Activated CD4-positive, alpha-beta memory T cell treated with anti-CD3 and anti-CD28 coated beads for 36 hours (primary cell): ENCODE results near the gene EFEMP2. TPM values are rescaled to one million over a fixed set of nuclear protein-coding genes. Genes with fewer than 3 reads are reported as not detected.
A peak's percentile ranks its signal among the peaks of the same experiment; 100 is the strongest.

Experiments
- CTCF ChIA-PET: fragments of 350-600 bp; sonication (Branson Sonifier 250); formaldehyde crosslinking; loops from one replicate; lab custom pipeline; 2021; ENCODE audit warnings: antibody characterized with exemption, inconsistent platforms; lab: Charles Lee
- POLR2A ChIA-PET: fragments of 350-600 bp; sonication (Branson Sonifier 250); formaldehyde crosslinking; loops from one replicate; lab custom pipeline; 2021; ENCODE audit warnings: antibody characterized with exemption; lab: Charles Lee
- DNase-seq: peaks from one replicate; pipeline ENCODE4 v3.0.0-alpha.2; 2020
- H3K27ac Mint-ChIP-seq: one replicate; pipeline ENCODE4 v1.8.0; 2021; ENCODE audit warnings: mixed read lengths
- H3K27me3 Mint-ChIP-seq: one replicate; pipeline ENCODE4 v1.8.0; 2021; ENCODE audit warnings: mixed read lengths
- H3K36me3 Mint-ChIP-seq: one replicate; pipeline ENCODE4 v1.8.0; 2021; ENCODE audit warnings: mixed read lengths
- H3K4me1 Mint-ChIP-seq: one replicate; pipeline ENCODE4 v1.8.0; 2021; ENCODE audit warnings: low read depth, mixed read lengths
- H3K4me3 Mint-ChIP-seq: one replicate; pipeline ENCODE4 v1.8.0; 2021; ENCODE audit warnings: mild to moderate bottlenecking, mixed read lengths
- H3K9me3 Mint-ChIP-seq: one replicate; pipeline ENCODE4 v1.8.0; 2021; ENCODE audit warnings: mixed read lengths
- intact Hi-C: fragments of 100-400 bp; cut with micrococcal nuclease; formaldehyde crosslinking; loops from one replicate; pipeline ENCODE4 v1.15.1; 2023
- total RNA-seq, 2 experiments: library from RNA; stranded (reverse); gene quantifications; one replicate each; pipeline ENCODE4 v1.2.3, GENCODE V29; 2021

EFEMP2 gene
- total RNA-seq, 2 experiments from 2014 or later: 11.5 to 12.5 TPM

DNA sequence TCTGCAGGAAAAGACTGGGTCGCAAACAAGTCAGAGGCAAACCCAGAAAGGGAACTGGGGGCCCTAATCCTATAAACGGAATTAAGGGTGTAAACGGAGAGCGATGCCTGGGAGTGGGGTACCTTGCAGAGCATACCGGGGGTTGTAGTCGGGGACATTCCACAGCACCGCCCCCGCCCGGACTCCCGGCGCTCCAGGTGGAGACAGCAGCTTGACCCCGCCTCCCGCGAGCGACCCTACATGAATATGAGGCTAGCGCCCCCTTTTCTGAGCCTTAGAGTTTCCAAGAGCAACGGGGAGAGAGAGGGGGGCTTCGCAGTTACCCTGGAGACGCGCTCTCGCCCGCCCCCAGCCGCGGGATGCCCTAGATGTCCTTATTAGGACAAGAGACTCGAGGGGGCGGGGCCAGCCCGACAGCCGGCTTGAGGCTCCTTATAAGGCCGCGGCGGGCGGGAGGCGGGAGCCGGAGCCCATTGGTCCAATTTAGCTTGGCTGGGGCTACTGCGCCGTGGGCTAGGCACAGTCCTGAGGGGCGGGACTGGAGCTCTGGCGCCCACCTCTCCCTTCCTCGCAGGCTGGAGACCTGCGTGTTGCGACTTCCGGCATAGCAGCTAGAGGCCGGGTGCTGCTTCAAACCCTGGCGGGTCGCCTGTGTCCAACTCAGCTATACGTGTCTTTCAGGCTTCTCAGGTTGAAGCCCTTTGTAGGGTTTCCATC, 13.3 kb downstream of the EFEMP2 start:
- intact Hi-C loops: loop anchor here (1.0 to 2.0 kb wide), 6 partner anchors 14 to 477 kb away; partner anchors contain the start of genes EFEMP2, KAT5, RAB1B and SLC25A45
- ChIA-PET POLR2A (interaction anchor here (0.7 to 5.0 kb wide), 20 partner anchors 9 to 348 kb away, joined by 3 to 95 read pairs (median 7); partner anchors contain the start of genes CCDC85B, FIBP, KAT5 and PCNX3), CTCF (interaction anchor here (0.6 to 10.5 kb wide), 34 partner anchors 8 to 524 kb away, joined by 3 to 277 read pairs (median 6); partner anchors contain the start of genes AP5B1, BANF1, CCDC85B and CTSW)
- peak; percentile 99 for DNase-seq
- H3K27ac Mint-ChIP-seq: peak overlapping the region; percentile 99
- peaks cover 43% of the 10 kb centered on the region for H3K4me1 Mint-ChIP-seq
- no peaks in the 10 kb centered on the region for H3K27me3 Mint-ChIP-seq
- H3K36me3 Mint-ChIP-seq: peaks cover 54% of the 10 kb centered on the region
- H3K4me3 Mint-ChIP-seq: peak overlapping the region; percentile 98
- H3K9me3 Mint-ChIP-seq: no peaks in the 10 kb centered on the region

DNA sequence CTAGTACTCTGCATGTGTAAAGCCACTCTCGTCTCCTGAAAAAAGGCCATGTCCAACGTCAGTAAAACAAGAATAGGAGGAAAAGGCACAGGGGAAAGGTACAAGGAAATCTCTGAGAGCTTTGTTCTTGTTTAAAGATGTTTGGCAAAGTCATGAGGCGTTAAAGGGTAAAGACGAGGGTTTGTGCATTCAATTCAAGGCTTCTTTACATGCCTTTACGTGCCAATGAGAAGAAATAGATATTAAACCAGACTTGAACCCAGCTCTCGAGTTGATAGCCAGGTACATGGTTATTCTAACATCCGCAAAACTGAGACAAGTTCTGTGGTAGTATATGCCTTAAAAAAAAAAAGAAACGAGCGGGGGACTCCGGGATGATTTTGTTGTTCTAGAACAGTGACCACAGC, 13.9 kb downstream of the EFEMP2 start:
- ChIA-PET CTCF (interaction anchor here (1.2 to 10.5 kb wide), 11 partner anchors 7 to 164 kb away, joined by 3 to 277 read pairs (median 22); partner anchors contain the start of genes AP5B1, BANF1, CCDC85B and CTSW), POLR2A (interaction anchor here (0.7 to 5.0 kb wide), 13 partner anchors 12 to 348 kb away, joined by 3 to 95 read pairs (median 7); partner anchors contain the start of genes CCDC85B, FIBP, KAT5 and PCNX3)
- Mint-ChIP-seq H3K9me3 (no peaks in the 10 kb centered on the region), H3K27ac (peak overlapping the region; percentile 99), H3K4me3 (peak overlapping the region; percentile 98), H3K27me3 (no peaks in the 10 kb centered on the region), H3K36me3 (peaks cover 56% of the 10 kb centered on the region), H3K4me1 (peaks cover 48% of the 10 kb centered on the region)
- intact Hi-C loops: loop anchor here (1.0 to 2.0 kb wide), 10 partner anchors 14 to 476 kb away; partner anchors contain the start of genes BANF1, C11orf68, DRAP1 and EFEMP2
- DNase-seq: no peak

DNA sequence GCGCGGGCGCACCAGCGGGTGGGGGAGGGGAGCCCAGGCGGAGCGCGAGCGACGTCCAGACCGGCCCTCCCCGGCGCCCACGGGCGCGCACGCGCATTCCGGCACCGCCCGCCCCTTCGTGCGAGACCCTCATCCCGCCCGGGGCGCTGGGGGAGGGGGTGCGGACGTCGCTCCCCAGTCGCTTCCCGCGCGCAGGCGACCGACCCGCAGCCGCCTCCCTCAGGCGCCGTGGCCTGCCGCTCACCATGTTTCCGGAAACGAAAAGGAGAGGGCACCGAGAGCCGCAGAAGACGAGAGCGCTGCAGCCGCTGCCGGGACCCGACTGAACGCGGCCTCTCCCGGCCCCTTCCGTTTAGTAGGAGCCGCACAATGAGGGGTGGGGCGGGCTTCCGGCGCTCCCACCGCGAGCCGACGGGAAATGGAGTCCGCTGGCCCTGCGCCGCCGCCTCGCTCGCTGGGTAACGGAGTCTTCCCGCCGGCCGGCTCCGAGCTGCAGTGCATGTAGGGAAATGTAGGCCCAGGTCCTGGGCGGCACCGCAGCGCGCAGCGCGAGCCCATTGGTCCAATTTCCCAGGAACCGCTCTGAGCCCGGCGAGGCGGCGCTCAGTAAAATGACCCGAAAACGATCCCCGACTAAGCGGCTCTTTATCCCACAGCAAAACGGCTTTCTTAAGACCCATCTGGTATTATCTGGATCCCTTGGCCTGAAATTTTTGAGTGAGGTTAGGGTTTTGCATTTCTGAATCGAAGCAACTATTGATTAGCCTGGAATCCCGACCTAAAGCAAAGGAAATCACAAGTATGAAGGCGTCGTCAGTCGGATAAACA, 14.5 kb downstream of the EFEMP2 start, which contains the start of gene CFL1:
Gene CFL1 (minus strand): TSS at position 328 of the 828 bp plus-strand sequence. CDS start 81 bp downstream, at position 247.
- intact Hi-C loops: loop anchor here (1.0 to 2.0 kb wide), 6 partner anchors 15 to 283 kb away; partner anchors contain the start of genes BANF1, C11orf68, DRAP1 and EFEMP2
- ChIA-PET POLR2A (interaction anchor here (0.7 to 5.0 kb wide), 11 partner anchors 12 to 347 kb away, joined by 3 to 95 read pairs (median 8); partner anchors contain the start of genes CCDC85B, FIBP, PCNX3 and ZNRD2), CTCF (interaction anchor here (1.2 to 10.5 kb wide), 8 partner anchors 13 to 164 kb away, joined by 3 to 277 read pairs (median 22); partner anchors contain the start of genes AP5B1, BANF1, CCDC85B and CTSW)
- H3K4me1 Mint-ChIP-seq: peaks cover 49% of the 10 kb centered on the region
- H3K27me3 Mint-ChIP-seq: no peaks in the 10 kb centered on the region
- DNase-seq: peak; percentile 99
- peaks cover 57% of the 10 kb centered on the region for H3K36me3 Mint-ChIP-seq
- H3K9me3 Mint-ChIP-seq: no peaks in the 10 kb centered on the region
- H3K4me3 Mint-ChIP-seq: peak within 1 kb of the TSS; percentile 98
- H3K27ac Mint-ChIP-seq: peak within 1 kb of the TSS; percentile 99

DNA sequence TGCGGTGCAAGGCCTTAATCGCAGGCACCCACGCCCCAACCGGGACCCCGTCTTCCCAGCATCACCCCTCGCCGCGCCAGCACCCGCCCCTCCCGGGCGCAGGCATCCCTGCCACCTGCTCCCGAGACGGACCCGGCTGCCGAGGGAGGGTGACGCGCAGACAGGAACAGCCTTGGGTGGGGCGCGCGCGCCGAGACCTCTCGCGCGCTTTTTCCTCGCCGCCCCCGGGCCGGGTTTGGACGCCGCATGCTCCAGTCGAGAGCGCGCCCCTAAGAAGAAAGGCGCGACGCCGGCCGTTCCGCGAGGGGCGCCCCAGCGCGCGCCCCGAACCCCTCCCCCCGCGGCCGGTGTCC, 15.1 kb downstream of the EFEMP2 start:
- H3K4me1 Mint-ChIP-seq: peaks cover 46% of the 10 kb centered on the region

DNA sequence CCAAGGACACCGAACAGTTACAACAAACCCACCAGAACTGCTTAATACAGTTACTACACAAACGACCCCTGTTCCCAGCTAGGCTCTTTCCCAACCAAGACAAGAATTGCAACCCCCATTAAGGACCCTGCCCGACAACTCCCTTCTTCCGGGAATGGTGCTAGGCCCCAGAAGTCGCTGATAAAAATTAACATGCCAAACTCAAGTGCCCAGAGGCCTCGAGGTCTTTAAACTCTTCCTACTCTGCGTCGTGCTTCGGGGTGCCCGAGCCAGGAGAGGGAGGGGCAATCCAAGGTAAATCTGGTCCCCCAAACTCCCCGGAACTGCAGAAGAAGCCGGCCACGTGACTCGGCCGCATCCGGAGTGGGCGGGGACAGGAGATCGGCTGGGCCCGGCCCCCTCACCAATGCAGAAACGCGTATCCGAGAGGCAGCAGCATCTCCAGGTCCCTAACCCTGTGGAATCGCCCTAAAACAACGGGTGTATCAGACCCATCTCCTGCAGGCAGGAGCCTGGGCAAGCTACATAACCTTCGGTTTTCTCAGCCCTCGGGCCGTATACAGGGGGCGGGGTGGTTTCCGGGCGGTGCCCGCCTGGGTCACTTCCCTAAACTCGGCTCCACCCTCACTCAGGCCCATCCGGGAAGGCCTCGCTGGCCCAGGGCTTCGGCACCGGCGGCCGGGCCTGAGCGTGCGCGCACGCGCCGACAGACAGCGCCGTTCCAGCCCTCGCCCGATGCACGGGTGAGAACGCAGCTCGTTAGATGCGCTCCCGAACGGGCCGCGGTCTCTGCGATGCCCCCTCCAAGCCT, 15.7 kb downstream of the EFEMP2 start:
- H3K4me3 Mint-ChIP-seq: peak overlapping the region; percentile 88
- peaks cover 4% of the 10 kb centered on the region for H3K9me3 Mint-ChIP-seq
- peaks cover 60% of the 10 kb centered on the region for H3K36me3 Mint-ChIP-seq
- ChIA-PET POLR2A (interaction anchor here (5.0 kb wide), 1 partner anchor 34 kb away, joined by 95 read pairs; the partner anchor contains the start of genes CCDC85B and FIBP), CTCF (interaction anchor here (4.4 to 10.5 kb wide), 2 partner anchors 31 to 77 kb away, joined by 33 to 277 read pairs; partner anchors contain the start of genes AP5B1, CCDC85B and FIBP)
- H3K27me3 Mint-ChIP-seq: no peaks in the 10 kb centered on the region
- DNase-seq: peak; percentile 89
- peak overlapping the region; percentile 82 for H3K27ac Mint-ChIP-seq
- intact Hi-C loops: no loop called here
- peaks cover 41% of the 10 kb centered on the region for H3K4me1 Mint-ChIP-seq

More for the DNA sequence above, 15.1 kb downstream of the EFEMP2 start:
- peak overlapping the region; percentile 82 for H3K27ac Mint-ChIP-seq
- H3K27me3 Mint-ChIP-seq: no peaks in the 10 kb centered on the region
- peaks cover 56% of the 10 kb centered on the region for H3K36me3 Mint-ChIP-seq
- no peaks in the 10 kb centered on the region for H3K9me3 Mint-ChIP-seq
- CTCF ChIA-PET: interaction anchor here (1.2 to 10.5 kb wide), 3 partner anchors 30 to 145 kb away, joined by 3 to 277 read pairs (median 33); partner anchors contain the start of genes AP5B1, BANF1, CCDC85B and EIF1AD
- DNase-seq: peak; percentile 70
- POLR2A ChIA-PET: interaction anchor here (2.0 to 5.0 kb wide), 5 partner anchors 13 to 243 kb away, joined by 7 to 95 read pairs (median 17); partner anchors contain the start of genes CCDC85B, FIBP and PCNX3
- peak overlapping the region; percentile 88 for H3K4me3 Mint-ChIP-seq
- intact Hi-C loops: no loop called here

DNA sequence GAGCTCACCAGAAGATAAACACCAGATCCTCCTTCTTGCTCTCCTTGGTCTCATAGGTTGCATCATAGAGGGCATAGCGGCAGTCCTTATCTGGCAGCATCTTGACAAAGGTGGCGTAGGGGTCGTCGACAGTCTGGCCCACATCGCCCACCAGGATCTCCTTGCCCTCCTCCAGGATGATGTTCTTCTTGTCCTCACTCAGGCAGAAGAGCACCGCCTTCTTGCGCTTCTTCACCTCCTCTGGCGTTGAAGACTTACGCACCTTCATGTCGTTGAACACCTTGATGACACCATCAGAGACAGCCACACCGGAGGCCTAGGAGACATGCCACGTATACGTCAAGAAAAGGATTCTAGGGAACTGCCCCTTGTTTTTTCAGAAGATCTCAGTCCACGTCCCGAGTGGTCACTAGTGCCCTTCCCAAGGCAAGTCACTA, 16.7 kb downstream of the EFEMP2 start:
- peaks cover 33% of the 10 kb centered on the region for H3K4me1 Mint-ChIP-seq
- peaks cover 62% of the 10 kb centered on the region for H3K36me3 Mint-ChIP-seq

DNA sequence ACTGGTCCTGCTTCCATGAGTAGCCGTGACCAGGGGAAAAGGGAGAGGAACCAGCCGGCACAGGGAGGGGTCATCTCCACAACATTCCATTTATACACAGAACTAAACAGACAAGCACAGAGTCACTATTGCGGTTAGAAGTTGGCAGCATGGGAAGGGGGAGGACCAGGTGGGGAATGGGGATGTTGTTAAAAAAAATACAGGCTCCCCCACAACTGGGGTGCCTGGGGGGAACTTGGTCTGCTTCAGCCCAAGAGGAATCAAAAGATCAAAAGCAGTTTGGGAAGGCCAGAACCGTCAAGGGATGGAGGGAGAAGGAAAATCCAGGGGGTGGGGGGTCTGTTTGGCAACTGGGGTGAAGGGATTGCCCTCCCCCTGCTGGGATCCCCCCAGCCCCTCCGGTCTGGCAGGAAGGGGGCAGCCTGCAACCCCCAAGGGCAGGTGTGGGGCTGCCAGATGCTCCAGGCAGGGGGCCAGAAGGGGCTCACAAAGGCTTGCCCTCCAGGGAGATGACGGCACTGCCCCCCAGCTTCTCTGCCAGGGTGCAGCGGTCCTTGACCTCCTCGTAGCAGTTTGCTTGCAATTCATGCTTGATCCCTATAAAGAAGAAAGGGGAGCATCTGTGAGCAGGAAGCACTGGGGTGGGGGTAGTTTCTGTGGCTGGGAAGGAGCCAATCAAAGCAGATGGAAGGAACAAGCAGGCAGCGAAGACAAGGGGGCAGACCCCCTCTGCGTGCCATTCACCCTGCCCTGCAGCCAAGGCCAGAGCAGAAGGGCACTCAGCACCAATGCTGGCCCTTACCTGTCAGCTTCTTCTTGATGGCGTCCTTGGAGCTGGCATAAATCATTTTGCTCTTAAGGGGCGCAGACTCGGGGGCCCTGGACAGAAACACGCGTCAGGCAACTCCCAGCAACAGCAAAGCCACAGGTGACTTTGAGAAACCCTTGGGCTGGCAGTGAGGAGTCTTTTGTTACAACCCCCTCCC, 17.5 kb downstream of the EFEMP2 start:
- Mint-ChIP-seq H3K4me1 (peaks cover 33% of the 10 kb centered on the region), H3K36me3 (peaks cover 57% of the 10 kb centered on the region), H3K4me3 (peak overlapping the region; percentile 88), H3K27me3 (no peaks in the 10 kb centered on the region), H3K9me3 (peaks cover 10% of the 10 kb centered on the region), H3K27ac (peak overlapping the region; percentile 58)
- CTCF ChIA-PET: interaction anchor here (10.5 kb wide), 1 partner anchor 32 kb away, joined by 277 read pairs; the partner anchor contains the start of genes CCDC85B and FIBP
- POLR2A ChIA-PET: no interaction called here
- peak; percentile 4 for DNase-seq
- intact Hi-C loops: no loop called here

More for the DNA sequence above, 16.7 kb downstream of the EFEMP2 start:
- CTCF ChIA-PET: interaction anchor here (10.5 kb wide), 1 partner anchor 32 kb away, joined by 277 read pairs; the partner anchor contains the start of genes CCDC85B and FIBP
- DNase-seq: no peak
- POLR2A ChIA-PET: no interaction called here
- peaks cover 10% of the 10 kb centered on the region for H3K9me3 Mint-ChIP-seq
- peak overlapping the region; percentile 88 for H3K4me3 Mint-ChIP-seq
- H3K27me3 Mint-ChIP-seq: no peaks in the 10 kb centered on the region
- intact Hi-C loops: no loop called here
- peak overlapping the region; percentile 82 for H3K27ac Mint-ChIP-seq

DNA sequence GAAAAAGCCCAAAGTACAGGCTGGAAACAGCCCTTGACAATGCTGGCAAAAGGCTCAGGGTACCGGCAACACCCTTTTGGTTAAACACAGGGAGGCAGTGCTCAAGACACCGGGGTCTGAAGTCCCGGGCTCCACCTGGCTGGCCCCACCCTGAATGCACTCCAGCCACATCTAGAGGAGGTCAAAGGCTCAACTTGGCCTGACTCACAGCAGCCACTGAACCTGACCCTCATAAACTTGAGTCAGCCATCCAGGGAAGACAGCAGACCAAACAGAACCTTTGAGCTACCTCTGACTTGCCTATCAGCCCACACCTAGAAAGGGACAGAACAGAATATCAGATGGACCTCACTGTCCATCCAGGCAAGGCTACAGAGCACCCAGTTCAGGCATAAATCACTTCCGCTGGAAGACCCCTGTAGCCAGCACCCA, 18.4 kb downstream of the EFEMP2 start:
- no peaks in the 10 kb centered on the region for H3K27me3 Mint-ChIP-seq
- peak overlapping the region; percentile 13 for H3K27ac Mint-ChIP-seq
- DNase-seq: peak; percentile 5
- H3K9me3 Mint-ChIP-seq: peaks cover 10% of the 10 kb centered on the region
- intact Hi-C loops: no loop called here
- POLR2A ChIA-PET: interaction anchor here (1.1 kb wide), 1 partner anchor 9 kb away, joined by 5 read pairs; no protein-coding TSS in a partner anchor
- peaks cover 57% of the 10 kb centered on the region for H3K36me3 Mint-ChIP-seq
- peaks cover 30% of the 10 kb centered on the region for H3K4me1 Mint-ChIP-seq
- CTCF ChIA-PET: interaction anchor here (0.9 to 3.6 kb wide), 2 partner anchors 35 to 143 kb away, joined by 3 to 33 read pairs; partner anchors contain the start of genes CCDC85B and FIBP
- H3K4me3 Mint-ChIP-seq: peak overlapping the region; percentile 59

DNA sequence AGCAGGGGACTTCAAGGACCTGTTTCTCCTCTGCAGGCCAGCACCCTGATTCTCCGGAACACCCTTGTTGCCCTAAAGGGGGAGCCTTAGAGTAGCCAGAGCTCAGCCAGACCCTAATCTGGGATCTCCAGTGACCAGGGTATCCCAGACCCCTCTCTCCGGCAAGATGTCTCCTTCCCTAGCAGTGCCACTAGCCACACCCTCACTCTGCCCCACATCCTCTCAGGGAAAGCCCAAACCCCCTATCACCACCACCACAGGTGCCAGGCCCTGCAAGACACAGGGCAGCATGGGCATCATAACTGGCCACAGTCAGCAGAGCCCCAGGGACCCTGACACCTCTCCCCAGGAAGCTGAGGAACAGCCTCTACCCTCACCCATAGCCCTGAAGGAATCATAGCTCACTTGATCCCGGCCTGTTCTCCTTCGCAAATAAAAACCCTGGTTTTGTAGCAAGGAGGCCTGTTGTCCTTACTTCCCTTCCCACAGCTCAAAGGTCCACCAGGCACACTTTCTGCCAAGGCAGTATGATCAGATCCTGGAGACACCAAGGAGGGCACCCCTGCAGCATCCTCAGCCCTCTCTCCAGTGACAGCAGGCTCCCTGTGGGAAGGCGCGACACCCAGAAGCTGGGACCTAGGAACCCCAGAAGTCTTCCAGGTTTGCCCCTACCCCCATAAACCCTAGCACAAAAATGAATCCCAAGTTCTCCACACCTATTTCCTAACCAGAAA, 19.2 kb downstream of the EFEMP2 start:
- Mint-ChIP-seq H3K27ac (peak overlapping the region; percentile 5), H3K4me3 (no peak overlapping the region), H3K4me1 (peaks cover 30% of the 10 kb centered on the region), H3K36me3 (peaks cover 57% of the 10 kb centered on the region), H3K27me3 (no peaks in the 10 kb centered on the region), H3K9me3 (peaks cover 10% of the 10 kb centered on the region)
- CTCF ChIA-PET: interaction anchor here (0.9 to 3.7 kb wide), 5 partner anchors 7 to 228 kb away, joined by 3 to 33 read pairs (median 14); partner anchors contain the start of genes CCDC85B, FIBP, KAT5 and MUS81
- intact Hi-C loops: no loop called here
- no peak for DNase-seq
- POLR2A ChIA-PET: interaction anchor here (0.9 to 2.9 kb wide), 7 partner anchors 8 to 134 kb away, joined by 3 to 15 read pairs (median 3); partner anchors contain the start of genes CCDC85B and SNX32
